EL (cell line): ENCODE data around the gene BOD1L1.

ENCODE experiments used
- DNase-seq: peaks from one replicate; pipeline ENCODE4 v3.0.0-alpha.2; 2016

The BOD1L1 gene

DNA sequence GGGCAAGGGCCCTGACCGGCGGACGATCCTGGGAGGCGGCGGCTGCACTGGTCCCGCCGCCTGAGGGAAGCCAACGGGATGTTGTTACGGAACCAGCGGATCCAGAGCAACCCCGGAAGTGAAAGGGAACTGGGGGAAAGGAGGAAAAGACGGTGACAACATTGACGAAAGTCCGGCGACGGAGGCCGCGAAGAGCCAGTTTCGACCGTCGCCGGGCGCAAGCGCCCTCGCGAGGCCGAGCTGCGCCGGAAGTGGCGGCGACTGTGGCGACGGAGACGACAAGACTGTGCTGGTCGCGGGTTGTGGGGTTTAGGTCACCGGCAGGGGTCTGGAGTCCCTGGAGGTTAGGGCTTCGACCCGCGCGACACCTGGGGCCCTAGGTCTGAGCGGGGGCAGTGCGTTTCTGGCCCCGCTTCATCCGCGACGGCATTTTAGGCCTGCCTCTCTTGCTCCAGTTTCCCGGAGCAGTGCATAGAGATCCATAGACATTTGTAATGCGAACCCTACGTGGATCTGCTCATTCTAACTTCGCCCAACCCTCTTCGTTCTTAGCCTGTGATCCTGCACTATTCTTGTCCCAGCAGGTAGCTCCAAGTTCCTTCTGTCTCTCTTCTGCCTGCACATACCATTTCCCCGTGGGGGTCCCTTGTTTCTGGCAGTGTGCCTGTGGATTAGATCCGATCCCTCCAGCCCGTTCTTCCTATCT is at the start of gene BOD1L1:
TSS of gene BOD1L1 (minus strand) at position 120 of the 706 bp plus-strand sequence. CDS start 138 bp downstream, outside the sequence.
- DNase-seq = peak; percentile 88

- DNase-seq = no peak
Measured at GRCh38 chr4:13674971-13675370, 47.4 kb upstream of the BOD1L1 start.

DNA sequence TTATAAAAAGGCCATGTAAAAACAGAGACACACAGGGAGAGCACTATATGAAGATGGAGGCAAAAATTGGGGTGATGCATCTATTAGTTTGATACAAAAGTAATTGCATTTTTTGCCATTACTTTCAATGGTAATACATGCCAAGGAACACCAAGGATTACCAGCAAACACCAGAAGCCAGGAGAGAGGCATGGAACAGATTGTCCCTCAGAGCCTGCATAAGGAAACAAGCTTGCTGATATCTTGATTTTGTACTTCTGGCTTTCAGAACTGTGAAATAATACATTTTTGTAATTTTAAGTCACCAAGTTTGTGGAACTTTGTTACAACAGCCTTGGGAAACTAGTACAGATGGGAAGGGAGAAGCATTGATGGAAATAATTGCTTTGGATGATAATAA is 45.6 kb upstream of the BOD1L1 start:
- no peak for DNase-seq

DNA sequence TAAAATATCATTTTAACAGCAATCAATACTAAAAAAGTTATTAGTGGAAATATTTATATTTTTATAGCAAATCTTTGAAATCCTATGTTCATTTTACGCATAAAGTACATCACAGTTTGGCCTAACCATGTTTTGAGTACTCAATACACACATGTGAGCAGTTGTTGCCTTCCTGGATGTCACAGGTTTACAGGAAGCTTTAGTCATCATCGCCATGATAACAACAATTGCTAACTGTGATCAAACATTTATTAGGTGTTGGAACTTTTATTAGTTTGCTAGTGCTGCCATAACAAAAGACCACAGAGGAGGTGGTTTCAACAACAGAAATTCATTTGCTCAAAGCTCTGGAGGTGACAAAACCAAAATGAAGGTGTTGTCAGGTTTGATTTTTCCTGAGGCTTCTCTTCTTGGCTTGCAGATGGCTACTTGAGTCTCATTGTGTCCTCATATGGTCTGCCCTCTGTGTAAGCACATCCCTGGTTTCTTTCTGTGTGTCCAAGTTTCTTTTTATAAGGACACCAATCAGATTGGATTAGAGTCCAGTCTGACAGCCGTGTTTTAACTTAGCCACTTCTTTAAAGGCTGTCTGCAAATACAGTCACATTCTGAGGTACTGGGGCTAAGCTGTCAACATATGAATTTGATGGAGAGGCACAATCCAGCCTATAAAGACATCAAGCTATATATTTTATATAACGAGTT is 43.1 kb upstream of the BOD1L1 start:
- no peak for DNase-seq

DNA sequence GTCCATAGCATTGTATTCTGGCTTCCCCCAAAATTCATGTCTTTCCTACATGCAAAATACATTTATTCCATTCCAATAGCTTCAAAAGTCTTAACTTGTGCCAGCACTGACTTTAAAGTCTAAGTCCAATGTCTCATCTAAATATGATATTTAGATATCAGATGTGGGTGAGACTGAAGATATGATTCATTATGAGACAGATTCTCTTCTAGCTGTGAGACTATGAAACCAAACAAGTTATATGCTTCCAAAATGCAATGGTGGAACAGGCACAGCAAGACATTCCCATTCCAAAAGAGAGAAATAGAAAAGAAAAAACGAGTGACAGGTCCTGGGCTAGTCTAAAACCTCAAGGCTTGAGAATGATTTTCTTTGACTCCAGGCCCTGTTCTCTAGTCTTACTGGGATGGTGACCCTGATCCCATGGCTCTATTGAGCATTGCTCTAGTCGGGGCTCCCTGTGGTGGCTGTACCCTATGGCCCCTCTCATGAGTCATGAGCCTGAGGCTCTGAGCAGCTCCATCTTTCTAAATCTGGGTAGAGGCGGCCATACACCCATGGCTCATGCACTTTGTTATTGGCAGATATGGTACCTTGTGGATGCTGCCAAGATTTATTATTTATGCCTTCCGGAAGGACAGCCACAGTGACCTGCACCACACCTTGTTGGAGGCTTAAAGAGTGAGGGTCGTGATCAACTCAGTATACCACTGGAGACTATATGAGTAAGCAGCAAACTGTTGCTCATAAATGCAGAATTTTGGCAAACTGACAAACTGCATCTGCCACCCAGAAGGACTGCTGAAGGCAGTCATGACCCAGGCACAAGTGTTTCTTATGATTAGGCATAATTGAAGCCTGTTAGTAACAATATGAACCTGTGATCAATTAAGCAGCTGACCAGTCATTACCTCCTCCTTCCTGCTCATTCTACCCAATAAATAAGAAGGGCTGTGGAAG is 38.5 kb upstream of the BOD1L1 start:
- peak; percentile 47 for DNase-seq

DNA sequence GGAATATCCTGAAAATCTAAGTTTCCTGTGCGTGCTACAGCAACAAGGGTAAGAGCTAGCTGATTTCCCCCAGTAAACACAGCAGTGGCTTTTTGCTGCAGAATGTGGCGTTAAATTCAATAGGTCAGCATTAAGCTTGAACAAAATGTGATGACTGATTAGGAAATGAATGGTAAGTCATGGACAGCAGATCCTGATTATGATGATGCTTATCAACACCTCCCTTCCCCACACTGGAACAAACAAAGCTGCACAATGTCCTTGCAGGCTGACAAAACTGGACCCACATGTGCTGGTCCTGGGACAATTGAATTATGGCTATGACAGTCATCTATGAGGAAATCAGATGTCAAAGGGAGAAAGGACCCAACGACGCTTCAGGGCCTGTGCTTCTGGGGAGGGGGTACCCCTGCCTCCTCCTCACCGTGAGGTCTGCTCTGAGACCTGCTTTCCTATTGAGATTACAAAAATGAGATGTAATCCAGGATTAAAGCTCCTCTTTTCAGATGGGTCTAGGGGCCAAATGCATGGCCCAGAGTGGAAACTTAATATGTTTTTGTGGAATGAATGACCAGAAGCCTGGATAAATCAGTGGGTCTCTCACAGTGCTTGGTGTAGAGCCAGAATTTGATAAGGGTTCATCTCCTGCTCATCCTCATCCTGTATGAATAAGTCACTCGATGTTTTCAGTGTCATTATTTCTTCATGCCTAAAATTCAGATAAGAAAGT is 32.0 kb upstream of the BOD1L1 start:
- no peak for DNase-seq

DNA sequence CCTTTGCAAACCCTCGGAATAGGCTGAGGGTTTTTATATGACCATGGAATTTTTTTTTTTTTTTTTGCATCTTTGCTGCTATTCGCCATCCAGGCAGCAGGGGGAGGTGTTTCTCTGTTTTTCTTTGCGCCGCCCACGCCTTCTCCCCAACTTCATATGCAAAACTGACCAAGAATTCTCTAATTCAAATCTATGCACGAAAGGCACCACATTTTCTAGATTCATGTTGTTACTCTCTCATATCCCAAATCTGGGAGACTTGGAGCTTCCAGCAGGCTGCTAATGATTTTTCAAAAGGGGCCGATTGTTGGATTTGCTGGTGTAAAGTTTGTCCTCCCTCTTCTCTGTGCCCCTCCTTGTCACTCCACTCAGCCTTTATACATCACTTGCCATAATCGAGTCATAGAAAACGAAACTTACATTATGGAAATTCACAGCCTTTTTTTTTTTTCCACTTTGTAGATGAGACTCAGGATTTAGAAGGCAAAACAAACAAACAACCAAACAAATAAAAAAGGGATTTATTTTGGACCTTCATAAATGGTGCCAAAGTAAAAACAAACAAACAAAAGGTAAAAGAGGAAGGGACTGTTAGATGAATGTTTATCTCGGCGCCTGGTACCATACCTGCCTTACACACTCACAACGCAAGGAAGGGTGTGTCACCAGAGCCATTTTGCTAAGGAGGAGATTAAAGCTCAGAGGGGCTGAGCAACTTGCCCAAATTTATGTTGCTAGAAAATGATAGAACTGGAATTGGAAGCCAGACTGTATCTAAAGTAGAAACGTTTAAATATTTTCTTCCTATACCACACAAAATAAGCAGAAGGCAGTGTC is 29.3 kb upstream of the BOD1L1 start:
- DNase-seq = peak; percentile 72

- peak; percentile 75 for DNase-seq
Measured at GRCh38 chr4:13654162-13654797, 26.8 kb upstream of the BOD1L1 start.

GRCh38 chr4:13653766-13654161 is 26.2 kb upstream of the BOD1L1 start:
- no peak for DNase-seq

- no peak for DNase-seq
Measured at GRCh38 chr4:13647031-13647430, 19.5 kb upstream of the BOD1L1 start.

- DNase-seq = no peak
Measured at GRCh38 chr4:13645075-13645474, 17.6 kb upstream of the BOD1L1 start.

DNA sequence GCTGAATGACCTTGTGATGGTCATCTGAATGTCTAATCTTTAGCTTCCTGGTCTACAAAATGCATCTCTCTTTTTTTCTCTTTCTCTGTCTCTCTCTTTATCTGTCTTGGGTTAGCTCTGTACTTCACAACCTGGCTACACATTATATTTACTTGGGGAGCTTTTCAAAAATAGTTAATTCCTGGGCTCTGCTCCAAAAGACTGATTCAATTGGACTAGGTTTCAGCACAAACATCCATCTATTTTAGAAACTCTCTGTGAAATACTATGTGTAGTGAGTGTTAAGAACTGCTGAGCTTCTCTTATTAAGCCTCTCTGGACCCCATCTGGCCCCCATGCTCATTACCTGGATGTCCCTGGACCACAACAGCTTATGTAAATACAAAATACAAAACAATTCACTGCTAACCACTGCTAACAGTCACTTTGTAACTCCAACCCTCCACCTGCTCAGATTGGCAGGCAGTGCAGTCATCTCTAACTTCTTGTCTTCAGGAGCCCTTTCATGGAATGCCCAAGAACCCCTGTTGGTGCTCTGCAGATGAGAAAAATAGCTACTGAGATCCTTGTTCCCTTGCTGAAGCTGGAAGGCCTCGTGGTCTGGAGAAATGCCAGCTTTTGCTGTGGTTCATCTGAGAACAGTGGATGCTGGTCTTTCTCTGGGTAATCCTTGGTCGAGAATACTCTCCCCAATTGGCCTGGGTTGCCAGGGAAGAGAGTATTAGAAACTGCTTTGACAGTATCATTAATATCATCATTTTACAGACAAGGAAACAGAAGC is 14.8 kb upstream of the BOD1L1 start:
- peak; percentile 56 for DNase-seq

DNA sequence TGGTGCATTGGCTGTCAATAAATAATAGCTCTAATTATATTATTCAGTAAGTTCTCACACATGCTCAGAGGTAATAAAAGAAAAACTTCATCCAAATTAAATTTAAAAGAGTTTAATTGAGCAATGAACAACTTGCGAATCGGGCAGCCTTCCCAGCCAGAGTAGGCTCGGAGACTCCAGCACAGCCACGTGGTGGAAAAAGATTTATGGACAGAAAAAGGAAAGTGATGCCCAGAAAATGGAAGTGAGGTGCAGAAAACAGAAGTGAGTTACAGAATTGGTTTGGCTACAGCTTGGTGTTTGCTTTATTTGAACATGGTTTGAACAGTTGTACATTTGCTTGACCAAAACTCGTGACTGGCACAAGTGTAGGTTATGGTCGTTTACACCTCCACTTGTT is 13.6 kb upstream of the BOD1L1 start:
- DNase-seq = no peak

- DNase-seq = peak; percentile 97
Measured at GRCh38 chr4:13640149-13640940, 12.8 kb upstream of the BOD1L1 start.

DNA sequence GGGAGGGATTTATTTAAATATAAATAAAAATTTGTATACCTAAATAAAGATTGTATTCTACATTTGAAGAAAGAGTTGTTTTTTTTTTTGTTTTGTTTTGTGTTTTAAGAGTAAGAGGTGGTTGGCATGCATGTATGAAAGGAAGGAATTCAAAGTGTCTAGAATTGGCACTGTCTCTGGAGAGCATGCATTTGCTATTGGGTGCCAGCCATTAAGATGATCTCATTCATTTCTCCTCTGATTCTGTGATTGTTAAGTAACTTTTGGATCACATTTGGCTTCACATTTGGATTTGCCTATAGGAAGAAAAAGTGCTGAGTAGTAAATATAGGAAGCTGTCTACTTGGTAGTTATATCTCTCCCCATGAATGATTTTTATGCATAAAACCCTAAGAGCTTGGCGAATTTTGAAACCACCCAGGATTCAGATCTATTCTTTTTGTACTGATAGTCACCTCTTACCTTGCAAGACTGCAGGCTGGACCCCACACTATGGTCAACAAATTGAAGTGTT is 7.8 kb upstream of the BOD1L1 start:
- DNase-seq = no peak

GRCh38 chr4:13633671-13634070 is 6.1 kb upstream of the BOD1L1 start:
- no peak for DNase-seq

GRCh38 chr4:13627178-13627605 is 333 bp downstream of the BOD1L1 start:
- DNase-seq = peak; percentile 21

DNA sequence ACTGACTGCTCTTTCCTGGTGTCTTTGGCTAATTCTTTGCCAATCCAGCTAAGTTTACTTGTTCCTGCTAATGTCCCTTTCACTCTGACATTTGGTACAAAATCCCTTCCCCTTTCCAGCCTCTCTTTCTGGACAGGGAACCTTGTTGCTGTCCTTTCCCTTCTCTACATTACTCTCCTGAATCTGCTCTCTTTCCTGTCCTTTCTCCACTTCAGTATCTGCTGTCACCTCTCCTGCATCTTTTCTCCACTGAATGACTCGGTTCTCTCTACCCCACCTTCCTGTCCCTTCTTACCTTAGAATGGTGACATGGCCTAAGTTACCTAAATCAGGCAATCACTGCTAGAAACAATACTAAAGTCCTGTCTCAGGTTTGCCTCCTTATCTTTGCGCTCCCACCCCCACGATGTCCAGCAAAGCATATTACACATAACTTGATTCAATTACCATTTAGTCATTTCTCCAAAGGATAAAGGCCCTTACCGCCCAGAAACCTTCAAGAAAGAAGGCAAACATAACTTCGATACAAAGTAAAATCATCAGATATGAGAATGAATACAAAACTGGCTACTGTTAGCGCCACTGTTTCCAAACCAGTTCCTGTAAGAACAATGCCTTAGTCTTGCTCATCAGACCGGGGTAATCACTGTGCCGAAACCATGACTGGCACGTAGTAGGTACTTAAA is 890 bp downstream of the BOD1L1 start:
- DNase-seq = no peak
